Activated naive CD4-positive, alpha-beta T cell treated with Interleukin-2 at 50 U/mL for 16 hours (primary cell): ENCODE measurements around the gene MED8.
"Not testable (repeated sequence)": the region's sequence is repeated elsewhere in the genome, so short reads cannot be mapped to it uniquely, and the experiment has no call there.

ENCODE experiments used
- DNase-seq: peaks from one replicate; pipeline ENCODE4 v3.0.0-alpha.2; 2020

Gene MED8

GRCh38 chr1:43421976-43422750, 32.6 kb upstream of the MED8 start:
- no peak for DNase-seq

- no peak for DNase-seq
These were observed 31.8 kb upstream of the MED8 start for GRCh38 chr1:43421396-43421795.

- no peak for DNase-seq
These were observed 31.3 kb upstream of the MED8 start for GRCh38 chr1:43420874-43421273.

- DNase-seq: no peak
These were observed 30.2 kb upstream of the MED8 start for GRCh38 chr1:43419627-43420425.

GRCh38 chr1:43418858-43419257, 29.3 kb upstream of the MED8 start:
- no peak for DNase-seq

GRCh38 chr1:43415901-43416300, 26.3 kb upstream of the MED8 start:
- DNase-seq: no peak

GRCh38 chr1:43414634-43415223, 25.1 kb upstream of the MED8 start:
- DNase-seq: peak; percentile 57

- not testable (repeated sequence) for DNase-seq
These were observed 23.8 kb upstream of the MED8 start for GRCh38 chr1:43413426-43413825.

GRCh38 chr1:43410571-43410970, 21.0 kb upstream of the MED8 start:
- DNase-seq: no peak

- DNase-seq: no peak
These were observed 16.3 kb upstream of the MED8 start for GRCh38 chr1:43405876-43406234.

- no peak for DNase-seq
These were observed 15.7 kb upstream of the MED8 start for GRCh38 chr1:43405219-43405875.

GRCh38 chr1:43404353-43404752, 14.8 kb upstream of the MED8 start:
- DNase-seq: no peak

GRCh38 chr1:43402089-43402865, 12.7 kb upstream of the MED8 start:
- DNase-seq: no peak

GRCh38 chr1:43400441-43400840, 10.8 kb upstream of the MED8 start:
- not testable (repeated sequence) for DNase-seq

GRCh38 chr1:43398227-43398626, 8.6 kb upstream of the MED8 start:
- DNase-seq: no peak

GRCh38 chr1:43396059-43396458, 6.5 kb upstream of the MED8 start:
- no peak for DNase-seq

GRCh38 chr1:43395523-43395922, 5.9 kb upstream of the MED8 start:
- DNase-seq: no peak

- DNase-seq: no peak
These were observed 3.1 kb upstream of the MED8 start for GRCh38 chr1:43392702-43393101.

GRCh38 chr1:43388613-43389012, 987 bp downstream of the MED8 start:
- DNase-seq: no peak

- DNase-seq: no peak
These were observed 1.5 kb downstream of the MED8 start for GRCh38 chr1:43387976-43388599.

GRCh38 chr1:43386676-43387075, 2.9 kb downstream of the MED8 start:
- DNase-seq: no peak

- no peak for DNase-seq
These were observed 6.2 kb downstream of the MED8 start for GRCh38 chr1:43383449-43383848.
